HG03469 (cell line): ENCODE results near the gene SLC2A3.
"Not testable (repeated sequence)": the region's sequence is repeated elsewhere in the genome, so short reads cannot be mapped to it uniquely, and the experiment has no call there.

Experiments used
- ATAC-seq: cut with Tn5 transposase; IDR thresholded peaks from one replicate; pipeline ENCODE4 v1.9.1; 2021; ENCODE audit warnings: mild to moderate bottlenecking, moderate library complexity, moderate number of reproducible peaks; ENCODE audit not compliant: unreplicated experiment

SLC2A3 gene

DNA sequence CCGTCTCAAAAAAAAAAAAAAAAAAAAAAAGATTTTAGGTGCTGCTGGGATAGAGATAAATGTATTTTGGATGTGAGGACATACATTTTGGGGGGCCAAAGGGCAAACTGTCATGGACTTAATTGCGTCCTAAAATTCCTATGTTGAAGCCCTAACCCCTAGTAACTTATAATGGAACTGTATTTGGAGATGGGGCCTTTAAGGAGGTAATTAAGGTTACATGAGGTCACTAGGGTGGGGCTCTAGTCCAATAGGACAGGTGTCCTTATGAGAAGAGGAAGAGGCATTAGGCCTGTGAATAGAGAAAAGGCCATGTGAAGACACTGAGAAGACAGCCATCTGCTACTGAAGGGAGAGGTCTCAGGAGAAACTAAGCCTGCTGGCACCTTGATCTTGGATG lies 17.9 kb upstream of the SLC2A3 start:
- not testable (repeated sequence) for ATAC-seq

DNA sequence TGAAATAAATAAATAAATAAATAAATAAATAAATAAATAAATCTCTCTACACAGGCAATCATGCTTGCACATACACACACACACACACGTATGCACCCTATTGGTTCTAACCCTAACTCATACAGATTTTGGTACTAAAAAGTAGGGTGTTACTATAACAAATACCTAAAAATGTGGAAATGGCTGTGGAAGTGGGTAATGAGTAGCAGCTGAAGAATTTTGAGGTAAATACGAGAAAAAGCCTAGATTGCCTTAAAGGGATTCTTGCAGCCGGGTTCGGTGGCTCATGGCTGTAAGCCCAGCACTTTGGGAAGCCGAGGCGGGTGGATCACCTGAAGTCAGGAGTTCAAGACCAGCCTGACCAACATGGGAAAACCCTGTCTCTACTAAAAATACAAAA lies 15.7 kb upstream of the SLC2A3 start:
- no peak for ATAC-seq

DNA sequence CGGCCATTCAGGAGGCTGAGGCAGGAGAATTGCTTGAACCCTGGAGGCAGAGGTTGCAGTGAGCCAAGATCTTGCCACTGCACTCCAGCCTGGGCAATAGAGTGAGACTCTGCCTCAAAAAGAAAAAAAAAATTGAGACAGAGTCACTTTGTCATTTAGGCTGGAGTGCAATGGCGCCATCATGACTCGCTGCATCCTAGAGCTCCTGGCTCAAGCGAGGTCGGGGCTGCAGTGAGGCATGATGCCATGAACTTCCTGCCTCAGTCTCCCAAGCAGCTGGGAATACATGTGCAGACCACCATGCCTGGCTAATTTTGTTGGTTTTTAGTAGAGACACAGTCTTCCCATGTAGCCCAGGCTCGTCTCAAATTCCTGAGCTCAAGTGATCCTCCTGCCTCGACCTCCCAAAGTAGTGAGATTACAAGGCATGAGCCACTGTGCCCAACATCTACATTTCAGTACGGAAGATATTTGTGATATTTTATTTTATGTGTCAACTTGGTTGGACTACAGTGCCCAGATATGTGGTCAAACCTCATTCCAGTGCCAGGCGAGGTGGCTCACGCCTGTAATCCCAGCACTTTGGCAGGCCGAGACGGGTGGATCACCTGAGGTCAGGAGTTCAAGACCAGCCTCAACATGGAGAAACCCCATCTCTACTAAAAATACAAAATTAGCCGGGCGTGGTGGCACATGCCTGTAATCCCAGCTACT lies 14.4 kb upstream of the SLC2A3 start:
- ATAC-seq, result not testable (repeated sequence)

DNA sequence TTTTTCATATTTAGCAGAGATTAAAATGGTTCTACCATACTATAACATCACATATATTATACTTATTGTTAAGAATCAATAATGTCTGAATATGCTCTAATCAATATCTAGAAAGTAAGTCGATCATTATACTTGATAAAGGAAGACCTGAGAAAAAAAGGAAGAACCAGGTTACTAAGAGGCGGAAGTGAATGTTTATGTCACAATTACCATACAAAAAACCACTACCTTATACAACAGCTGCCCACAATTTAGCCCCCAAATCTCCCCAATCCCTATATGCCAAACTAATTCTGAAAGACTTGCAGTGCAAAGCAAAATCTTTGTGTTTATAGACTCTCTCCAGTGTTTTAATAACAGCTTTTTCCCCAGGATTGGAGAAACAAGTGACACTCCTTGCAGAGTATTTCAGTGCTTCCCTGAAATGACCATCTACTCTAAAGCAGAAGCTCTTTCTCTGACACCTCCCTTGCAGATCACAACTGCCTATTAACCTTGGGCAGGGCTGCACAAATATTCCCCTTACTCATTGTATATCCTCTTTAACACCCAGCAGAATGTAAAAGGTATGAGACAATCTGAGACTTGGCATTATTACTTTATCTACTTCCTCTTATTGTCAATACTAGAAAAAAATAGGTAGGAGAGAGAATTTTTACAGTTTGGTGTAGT lies 12.7 kb upstream of the SLC2A3 start:
- no peak for ATAC-seq

DNA sequence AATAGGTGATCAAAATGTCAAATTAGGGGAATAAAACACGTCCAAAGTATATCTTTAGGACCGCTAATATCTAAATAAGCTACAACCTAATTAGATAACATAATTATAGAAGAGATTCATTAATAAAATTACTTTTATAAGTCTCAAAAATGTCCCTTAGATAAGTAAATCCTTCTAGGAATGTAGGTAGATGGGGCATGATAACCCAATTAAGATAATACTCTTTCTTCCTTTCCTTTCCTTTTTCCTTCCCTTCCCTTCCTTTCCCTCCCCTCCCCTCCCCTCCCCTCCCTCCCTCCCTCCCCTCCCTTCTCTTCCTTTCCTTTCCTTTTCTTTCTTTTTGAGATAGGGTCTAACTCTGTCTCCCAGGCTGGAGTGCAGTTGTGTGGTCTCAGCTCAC lies 11.0 kb upstream of the SLC2A3 start:
- no peak for ATAC-seq

GRCh38 chr12:7944760-7945159 lies 8.8 kb upstream of the SLC2A3 start:
- ATAC-seq, result not testable (repeated sequence)

- no peak for ATAC-seq
These were observed 4.9 kb upstream of the SLC2A3 start for GRCh38 chr12:7940906-7941305.

GRCh38 chr12:7937833-7938506 lies 2.0 kb upstream of the SLC2A3 start:
- no peak for ATAC-seq

- no peak for ATAC-seq
These were observed 996 bp downstream of the SLC2A3 start for GRCh38 chr12:7934889-7935492.

DNA sequence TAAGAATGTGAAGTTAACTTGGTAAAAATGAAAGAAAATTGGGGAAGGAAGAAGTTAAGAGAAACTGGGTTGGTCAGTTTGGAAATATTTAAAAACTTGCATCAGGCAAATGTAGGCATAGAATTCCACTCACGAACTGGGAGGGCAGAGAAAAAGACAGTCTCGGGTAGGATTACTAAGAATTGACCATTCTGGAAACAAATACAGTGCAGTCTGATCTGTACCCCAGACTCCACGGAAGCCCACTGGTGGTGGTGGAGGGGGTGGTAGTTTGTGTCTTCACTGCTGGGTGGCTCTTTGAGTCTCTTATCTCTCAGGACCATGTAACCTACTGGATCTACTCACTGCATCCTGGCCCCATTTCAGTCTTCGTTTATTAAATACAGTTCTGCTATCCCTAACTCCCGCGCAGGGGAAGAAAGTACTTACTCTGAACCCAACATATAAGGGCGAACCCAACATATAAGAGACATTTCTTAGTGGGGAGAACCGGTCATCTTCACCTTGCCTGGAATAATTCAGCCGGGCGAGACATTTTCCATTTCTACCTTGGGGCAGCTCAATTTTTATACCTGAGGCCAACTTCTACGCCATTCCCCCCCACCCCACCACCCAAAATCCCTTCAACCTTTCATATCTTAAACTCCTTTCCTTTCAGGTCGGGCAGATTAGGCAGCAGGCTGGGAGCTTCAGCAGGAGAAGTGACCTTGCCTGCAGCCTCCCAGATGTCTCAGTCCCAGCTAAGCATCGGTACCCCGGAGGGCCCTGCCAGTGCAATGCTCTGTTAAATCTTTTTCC lies 1.7 kb downstream of the SLC2A3 start:
- ATAC-seq, result no peak

GRCh38 chr12:7933255-7933726 lies 2.7 kb downstream of the SLC2A3 start:
- peak; percentile 64 for ATAC-seq

- not testable (repeated sequence) for ATAC-seq
These were observed 3.3 kb downstream of the SLC2A3 start for GRCh38 chr12:7932599-7933240.

DNA sequence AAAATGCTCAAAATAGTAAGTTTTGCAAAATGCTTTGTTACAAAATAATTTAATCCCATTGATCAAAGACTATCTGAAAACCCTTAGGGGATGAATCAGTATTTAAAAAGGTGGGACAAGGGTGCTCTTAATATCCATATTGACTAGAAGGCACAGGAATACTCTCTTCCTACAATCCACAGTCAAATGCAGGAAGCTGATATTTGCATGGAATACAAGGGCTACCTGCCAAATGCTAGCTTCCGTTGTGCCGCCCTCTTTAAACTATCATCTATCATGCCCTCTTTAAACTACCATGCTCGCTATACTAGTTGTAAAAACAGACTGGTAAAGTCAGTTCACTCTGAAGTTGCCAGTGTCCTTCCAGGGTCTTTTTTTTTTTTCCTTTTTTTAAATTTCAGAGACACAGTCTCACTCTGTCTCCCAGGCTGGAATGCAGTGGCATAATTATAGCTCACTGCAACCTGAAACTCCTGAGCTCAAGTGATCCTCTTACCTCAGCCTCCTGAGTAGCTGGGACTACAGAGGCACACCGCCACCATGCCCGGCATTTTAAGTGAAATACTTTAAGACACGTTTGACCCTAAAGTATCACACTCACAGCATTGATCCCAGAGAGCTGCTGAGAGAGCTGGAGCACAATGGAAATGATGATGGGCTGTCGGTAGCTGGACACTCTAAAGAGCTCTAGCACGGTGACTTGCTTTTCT lies 6.7 kb downstream of the SLC2A3 start:
- no peak for ATAC-seq

GRCh38 chr12:7927470-7927869 lies 8.5 kb downstream of the SLC2A3 start:
- ATAC-seq, result no peak

- ATAC-seq, result not testable (repeated sequence)
These were observed 9.8 kb downstream of the SLC2A3 start for GRCh38 chr12:7926068-7926666.

GRCh38 chr12:7923241-7924236 lies 12.4 kb downstream of the SLC2A3 start:
- no peak for ATAC-seq

- not testable (repeated sequence) for ATAC-seq
These were observed 14.8 kb downstream of the SLC2A3 start for GRCh38 chr12:7921181-7921580.

DNA sequence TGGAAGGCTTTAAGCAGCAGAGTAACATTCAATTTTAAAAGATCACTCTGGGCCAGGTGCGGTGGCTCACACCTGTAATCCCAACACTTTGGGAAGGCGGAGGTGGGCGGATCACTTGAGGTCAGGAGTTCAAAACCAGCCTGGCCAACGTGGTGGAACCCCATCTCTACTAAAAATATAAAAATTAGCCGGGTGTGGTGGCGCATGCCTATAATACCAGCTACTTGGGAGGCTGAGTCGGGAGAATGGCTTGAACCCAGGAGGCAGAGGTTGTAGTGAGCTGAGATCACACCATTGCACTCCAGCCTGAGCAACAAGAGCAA lies 17.8 kb downstream of the SLC2A3 start:
- ATAC-seq, result not testable (repeated sequence)
